ENCODE data around the gene ZNF423.

ZNF423 gene

GRCh38 chr16:49594685-49595498 is 261.0 kb downstream of the ZNF423 start:
- no peak for DNase-seq

DNA sequence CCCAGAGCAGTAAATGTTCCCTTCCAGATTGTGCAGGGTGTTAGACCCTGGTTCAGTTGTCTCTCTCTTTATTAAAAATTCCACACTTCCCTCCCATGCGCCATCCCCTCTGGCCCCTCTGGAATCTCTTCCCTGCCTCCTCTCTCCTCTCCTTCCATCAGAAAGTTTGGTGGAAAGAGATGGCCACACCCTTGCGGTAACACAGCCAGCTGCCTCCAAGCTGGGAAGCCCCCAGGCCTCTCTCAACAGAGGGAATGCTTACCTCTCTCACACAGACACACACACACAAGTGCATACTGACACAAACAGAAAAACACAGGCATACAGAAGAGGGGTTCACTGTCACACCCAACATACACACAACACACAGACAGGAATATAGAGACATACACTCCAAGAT is 261.8 kb downstream of the ZNF423 start:
- DNase-seq, result no peak

GRCh38 chr16:49593424-49594040 is 262.4 kb downstream of the ZNF423 start:
- DNase-seq, result no peak

GRCh38 chr16:49592546-49593423 is 263.1 kb downstream of the ZNF423 start:
- DNase-seq, result peak; percentile 48

DNA sequence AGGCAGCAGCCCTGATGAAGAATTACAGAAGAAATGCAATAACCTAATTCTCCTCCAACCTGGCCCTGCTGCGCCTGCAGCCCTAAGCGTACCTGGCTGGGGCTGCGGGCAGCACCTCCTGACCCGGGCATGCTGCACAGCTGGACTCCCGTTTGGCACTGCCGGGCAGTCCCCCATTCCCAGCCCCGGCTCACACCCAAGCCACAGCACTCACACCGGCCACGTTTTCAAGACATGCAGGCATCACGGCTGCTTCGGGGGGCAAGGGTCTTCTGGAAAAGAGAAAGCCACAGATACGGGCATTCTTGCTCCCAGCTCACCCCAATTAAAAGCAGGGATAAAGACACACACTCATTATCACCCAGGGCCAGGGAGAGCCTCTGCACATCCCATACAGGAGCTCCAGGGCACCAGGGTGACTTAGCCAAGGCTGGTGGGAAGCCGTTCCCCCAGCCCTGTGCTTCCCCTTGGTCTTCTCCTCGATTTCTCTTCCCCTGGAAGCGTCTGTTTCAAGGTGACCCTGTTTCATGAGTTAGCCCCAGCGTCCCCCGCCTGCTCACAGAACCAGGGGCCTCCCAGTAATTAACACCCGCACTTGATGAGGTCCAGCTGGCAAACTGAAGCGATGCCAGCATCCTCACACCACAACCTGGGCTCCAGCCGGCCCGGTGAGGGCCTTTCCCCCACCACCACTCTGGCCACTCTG is 265.6 kb downstream of the ZNF423 start:
- no peak for DNase-seq

GRCh38 chr16:49589544-49590031 is 266.3 kb downstream of the ZNF423 start:
- no peak for DNase-seq

DNA sequence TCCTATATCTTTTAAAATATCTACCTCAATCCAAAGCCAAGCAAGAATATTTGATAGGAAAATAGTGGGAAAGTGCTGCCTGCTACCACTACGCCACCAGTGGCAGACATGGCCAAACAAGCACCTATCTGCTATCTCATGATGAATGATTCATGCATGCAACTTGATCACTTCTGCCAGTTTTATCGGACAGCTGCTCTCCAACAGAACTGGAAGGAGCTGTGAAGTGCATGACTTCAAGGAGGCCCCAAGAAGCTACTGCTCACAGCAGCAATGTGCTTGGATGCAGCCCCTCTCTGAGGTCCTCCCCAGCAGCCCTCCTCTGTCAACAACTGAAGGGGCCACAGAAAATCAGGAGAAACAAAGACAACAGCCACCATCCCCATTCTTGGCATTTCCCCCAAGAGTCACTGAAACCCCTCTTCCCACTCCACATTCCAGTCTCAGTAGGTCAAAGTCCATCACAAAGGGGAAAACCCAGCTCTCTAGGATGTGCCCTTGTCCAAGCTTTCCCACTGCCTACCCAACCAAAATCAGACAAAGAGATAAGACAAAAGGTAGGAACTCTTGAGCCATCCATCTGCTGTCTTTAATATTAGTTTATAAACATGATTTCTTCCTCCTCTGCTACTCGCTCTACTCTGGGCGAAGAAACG is 267.1 kb downstream of the ZNF423 start:
- DNase-seq, result no peak

GRCh38 chr16:49588026-49588425 is 267.9 kb downstream of the ZNF423 start:
- DNase-seq, result no peak

- DNase-seq, result no peak
These were observed 268.4 kb downstream of the ZNF423 start for GRCh38 chr16:49587511-49587910.

DNA sequence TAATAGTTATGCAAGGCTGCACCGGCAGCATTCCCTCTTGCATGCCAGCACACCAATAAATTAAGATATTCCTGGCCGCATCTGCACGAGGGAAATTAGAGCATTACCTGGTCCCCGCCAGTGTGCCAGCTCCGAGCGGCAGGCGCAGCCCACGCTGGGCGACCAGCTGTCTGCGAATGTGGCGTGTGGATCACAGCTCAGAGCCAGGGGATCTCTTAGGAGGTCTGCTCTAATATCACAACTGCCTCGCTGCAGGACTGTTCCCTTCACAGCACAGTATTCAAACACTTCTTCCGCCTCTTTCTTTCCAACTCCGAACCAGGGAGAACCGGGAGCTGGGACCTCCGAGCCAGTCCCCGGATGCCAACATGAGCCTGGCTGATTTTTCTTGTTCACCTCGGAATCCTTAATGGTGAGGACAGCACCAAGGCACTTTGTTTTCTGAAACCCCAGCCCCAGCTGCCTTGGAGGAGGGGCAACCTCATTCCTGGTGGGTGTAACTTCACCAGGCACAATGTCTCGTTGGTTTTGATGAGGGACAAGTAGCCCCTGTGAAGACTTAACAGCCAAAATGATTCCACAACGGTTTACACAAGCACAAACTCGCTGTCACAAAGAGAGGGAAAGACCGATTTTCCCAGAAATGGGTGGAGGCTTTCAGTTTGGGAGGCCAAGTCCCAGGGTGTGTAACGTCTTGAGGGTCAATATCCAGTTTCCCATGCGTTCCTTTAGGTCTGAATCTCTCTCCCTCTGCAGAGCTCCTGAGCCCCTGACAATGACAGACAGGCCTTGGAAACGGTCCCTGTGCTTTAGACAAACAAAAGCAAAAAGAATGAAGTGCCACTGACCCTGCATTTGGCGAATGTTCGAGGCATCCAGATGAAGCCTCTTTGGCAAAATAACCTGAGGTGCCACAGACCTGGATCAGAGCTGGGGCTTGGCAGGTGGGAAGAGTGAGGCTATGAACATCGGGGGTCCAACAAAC is 269.2 kb downstream of the ZNF423 start:
- no peak for DNase-seq

- DNase-seq, result no peak
These were observed 270.6 kb downstream of the ZNF423 start for GRCh38 chr16:49585143-49585832.

DNA sequence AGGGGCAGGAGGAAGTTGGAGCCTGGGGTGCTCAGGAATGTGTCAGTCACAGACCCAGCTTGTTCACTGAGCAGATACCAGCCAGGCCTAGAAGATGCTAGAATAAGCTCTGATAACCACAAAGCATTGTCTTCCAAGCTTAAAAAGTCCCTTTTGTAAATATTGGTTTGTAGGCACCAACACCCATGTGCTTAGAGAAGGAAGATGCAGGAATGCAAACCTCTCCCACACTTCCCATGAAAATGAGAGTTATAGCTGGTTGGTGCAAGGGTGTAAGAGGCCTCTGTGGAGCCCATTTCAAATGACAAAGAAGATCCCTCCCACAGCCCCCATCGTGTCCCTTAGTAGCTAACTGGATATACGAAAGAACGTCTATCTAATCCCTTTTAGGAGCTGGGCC is 272.0 kb downstream of the ZNF423 start:
- no peak for DNase-seq

- DNase-seq, result no peak
These were observed 274.1 kb downstream of the ZNF423 start for GRCh38 chr16:49581630-49582298.

- DNase-seq, result no peak
These were observed 275.1 kb downstream of the ZNF423 start for GRCh38 chr16:49580751-49581303.

DNA sequence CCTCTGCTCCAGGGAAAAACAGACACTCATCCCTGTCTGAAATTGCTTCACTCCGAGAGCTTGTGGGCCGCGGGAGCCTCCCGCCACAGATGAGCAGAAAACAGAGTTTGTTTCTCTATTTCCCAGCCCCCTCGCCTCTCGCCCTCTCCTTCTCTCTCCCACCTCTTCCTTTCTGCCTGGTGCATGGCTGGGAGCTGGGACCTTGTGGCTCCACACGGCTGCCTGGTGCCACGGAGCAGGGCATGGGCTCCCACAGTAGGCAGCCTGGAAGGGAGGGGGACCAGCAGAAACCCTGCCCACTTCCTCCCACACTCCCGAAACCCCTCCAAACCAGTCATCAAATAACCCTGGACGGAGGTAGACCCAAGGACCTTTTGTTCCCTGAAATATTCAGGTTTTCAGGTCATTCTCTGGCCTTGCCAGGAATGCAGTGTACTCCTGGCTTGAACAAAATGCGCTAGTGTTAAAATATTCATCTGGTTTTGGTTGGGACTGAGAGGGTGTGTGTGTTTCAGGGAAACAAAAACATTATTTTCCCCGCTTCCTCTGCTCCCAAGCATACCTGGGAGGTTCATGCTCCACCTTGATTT is 277.4 kb downstream of the ZNF423 start:
- no peak for DNase-seq

DNA sequence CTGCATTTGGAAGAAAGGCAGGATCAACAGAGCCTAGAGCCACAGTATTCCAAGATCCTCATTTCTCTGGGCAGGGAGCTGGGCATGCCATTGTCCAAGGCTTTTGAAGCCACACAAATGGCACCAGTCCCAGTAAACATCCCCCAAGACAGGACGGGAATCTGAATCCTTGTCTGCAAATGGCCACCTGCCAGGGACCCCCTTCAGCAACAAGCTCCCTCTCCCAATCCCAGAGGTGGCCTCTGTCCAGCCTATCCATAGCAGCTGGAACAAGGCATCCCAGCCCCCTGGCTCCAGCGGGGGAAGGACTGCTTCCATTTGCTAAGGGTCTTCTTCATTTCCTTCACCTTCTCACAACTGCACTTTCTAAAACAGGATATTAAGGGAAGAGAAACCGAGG is 277.9 kb downstream of the ZNF423 start:
- DNase-seq, result no peak

DNA sequence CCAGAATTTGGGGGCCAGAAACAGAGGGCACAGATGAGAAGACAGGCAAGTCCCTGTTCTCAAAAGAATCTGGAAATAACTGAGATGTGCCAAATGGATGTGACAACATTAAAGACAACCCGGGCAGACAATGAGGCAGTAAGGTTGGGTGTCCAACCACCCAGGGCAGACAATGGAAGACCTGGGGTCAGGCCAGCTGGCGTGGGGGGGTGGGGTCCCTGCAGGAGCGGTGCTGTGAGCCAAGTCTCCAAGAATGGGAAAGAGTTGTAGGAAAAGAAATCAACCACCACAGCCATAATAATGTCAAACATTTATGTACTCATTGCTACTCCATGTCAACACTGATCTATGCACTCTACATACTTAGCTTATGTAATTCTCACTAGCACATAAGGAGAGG is 279.0 kb downstream of the ZNF423 start:
- no peak for DNase-seq

DNA sequence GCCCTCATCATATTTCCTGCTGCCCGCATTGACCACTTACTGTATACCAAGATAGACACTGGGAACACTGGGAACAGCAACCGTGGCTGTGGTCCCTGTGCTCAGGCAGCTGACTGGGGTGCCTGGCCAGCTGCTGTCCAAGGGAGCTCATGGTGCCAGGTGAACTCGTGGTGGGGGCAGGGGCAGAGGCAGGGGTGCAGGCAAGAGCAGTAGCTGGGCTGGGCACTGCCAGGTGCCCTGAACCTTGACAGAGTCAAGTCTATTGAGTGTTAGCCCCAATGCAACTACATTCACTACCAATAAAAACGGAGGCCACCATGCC is 279.8 kb downstream of the ZNF423 start:
- DNase-seq, result no peak
